Nephron (organoid): ENCODE data around the gene CD14.

Source experiments
- H3K27ac Mint-ChIP-seq, 3 experiments: 2 replicates each; pipeline ENCODE4 v1.8.0; 2020; ENCODE audit warnings: mixed read lengths in 3 of 3, mild to moderate bottlenecking in 2 of 3, moderate library complexity in 1 of 3
- H3K27me3 Mint-ChIP-seq: 2 replicates; pipeline ENCODE4 v1.8.0; 2021; ENCODE audit warnings: low read depth, mild to moderate bottlenecking, moderate library complexity, mixed read lengths
- H3K36me3 Mint-ChIP-seq: 2 replicates; pipeline ENCODE4 v1.8.0; 2020; ENCODE audit warnings: low read depth, mixed read lengths
- H3K4me1 Mint-ChIP-seq: 2 replicates; pipeline ENCODE4 v1.8.0; 2020; ENCODE audit warnings: mixed read lengths
- H3K4me3 Mint-ChIP-seq, 3 experiments: 2 replicates each; pipeline ENCODE4 v1.8.0; 2020; ENCODE audit warnings: mild to moderate bottlenecking in 3 of 3, mixed read lengths in 3 of 3, moderate library complexity in 2 of 3
- H3K9me3 Mint-ChIP-seq: 2 replicates; pipeline ENCODE4 v1.8.0; 2020; ENCODE audit warnings: mixed read lengths
- CTCF ChIP-seq, 3 experiments: fragments of 200-600 bp; sonication (generic); IDR thresholded peaks; one replicate each; pipeline ENCODE4 v1.5.0; 2021; ENCODE audit warnings: antibody characterized with exemption in 3 of 3; ENCODE audit not compliant: unreplicated experiment in 3 of 3

Gene CD14

DNA sequence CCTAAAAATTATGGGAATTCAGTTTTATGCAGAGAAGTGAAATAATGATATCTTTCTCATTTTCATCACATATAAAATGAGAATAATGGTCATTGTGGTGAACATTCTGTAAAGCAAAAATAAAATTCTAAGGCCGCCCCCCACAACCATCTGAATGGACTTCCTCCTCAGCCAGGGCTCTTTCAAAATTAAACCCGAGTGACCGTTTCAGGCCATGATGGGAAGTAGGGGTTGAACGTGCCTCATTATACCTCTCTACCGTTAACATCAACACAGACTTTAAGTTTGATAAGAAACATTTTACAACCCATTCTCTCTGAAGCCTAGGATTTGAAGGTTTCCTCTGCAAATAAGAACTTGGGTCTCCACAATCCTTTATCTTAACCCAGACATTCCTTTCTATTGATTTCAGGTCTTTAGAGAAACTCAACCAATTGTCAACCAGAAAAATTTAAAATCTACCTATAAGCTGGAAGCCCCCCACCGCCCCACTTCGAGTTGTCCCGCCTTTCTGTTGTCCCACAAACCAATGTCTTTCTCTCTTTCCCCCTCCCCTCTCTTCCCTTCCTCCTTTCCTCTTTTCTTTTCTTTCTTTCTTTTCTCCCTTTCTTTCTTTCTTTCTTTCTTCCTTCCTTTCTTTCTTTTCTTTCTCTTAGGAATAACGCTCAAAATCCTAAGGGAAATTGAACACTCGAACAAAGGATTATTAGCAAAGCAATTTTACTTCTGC is 4.6 kb upstream of the CD14 start:
- Mint-ChIP-seq H3K27ac (no peak overlapping the region), H3K9me3 (peaks cover 2% of the 10 kb centered on the region), H3K4me1 (peaks cover 20% of the 10 kb centered on the region), H3K4me3 (peak overlapping the region in 1 of 3 experiments; percentile 23), H3K27me3 (peaks cover 3% of the 10 kb centered on the region), H3K36me3 (peaks cover 10% of the 10 kb centered on the region)
- no peak for TF ChIP-seq CTCF (IDR thresholded peaks at IDR 0.05; ENCODE audit: unreplicated experiment in 3 of 3)

DNA sequence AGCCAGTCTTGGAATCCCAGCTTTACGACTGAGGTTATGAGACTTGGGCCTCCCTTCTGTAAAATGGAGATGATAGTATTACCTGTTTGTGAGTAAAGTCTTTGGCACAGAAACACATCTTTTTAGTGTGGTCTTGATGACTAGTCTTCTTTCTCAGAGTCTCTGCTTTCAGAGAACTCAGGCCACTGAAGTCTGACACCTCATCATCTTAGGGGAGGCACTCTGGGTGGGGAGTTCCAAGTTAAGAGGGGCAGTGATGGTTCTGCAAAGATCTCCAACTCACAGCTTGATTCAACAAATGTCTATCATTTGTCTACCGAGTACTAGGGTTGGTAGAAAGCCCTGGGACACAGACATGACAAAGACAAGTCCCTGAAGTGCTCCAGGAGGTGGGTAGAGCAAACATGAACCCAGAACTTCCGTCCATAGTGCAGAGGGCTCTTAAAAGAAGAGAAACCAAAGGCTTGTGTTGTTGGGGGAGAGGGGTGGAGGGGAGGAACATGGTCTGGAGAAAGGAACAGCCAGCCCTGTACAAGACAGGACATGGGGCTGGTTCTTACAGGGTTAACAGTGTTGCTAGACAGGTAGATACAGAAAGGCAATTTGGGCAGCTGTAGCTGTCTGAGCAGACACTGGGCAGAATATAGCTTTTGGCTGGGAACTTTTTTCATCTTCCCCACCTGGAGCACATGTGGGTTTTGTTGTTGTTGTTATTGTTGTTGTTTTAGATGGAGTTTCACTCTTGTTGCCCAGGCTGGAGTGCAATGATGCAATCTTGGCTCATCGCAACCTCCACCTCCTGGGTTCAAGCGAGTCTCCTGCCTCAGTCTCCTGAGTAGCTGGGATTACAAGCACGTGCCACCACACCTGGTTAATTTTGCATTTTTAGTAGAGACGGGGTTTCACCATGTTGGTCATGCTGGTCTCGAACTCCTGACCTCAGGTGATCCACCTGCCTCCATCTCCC is 2.6 kb upstream of the CD14 start:
- Mint-ChIP-seq H3K9me3 (peaks cover 5% of the 10 kb centered on the region), H3K4me3 (no peak overlapping the region), H3K36me3 (no peaks in the 10 kb centered on the region), H3K4me1 (peaks cover 12% of the 10 kb centered on the region), H3K27me3 (peaks cover 3% of the 10 kb centered on the region), H3K27ac (no peak overlapping the region)
- TF ChIP-seq CTCF (IDR thresholded peaks at IDR 0.05; ENCODE audit: unreplicated experiment in 3 of 3), result no peak

- TF ChIP-seq CTCF (IDR thresholded peaks at IDR 0.05; ENCODE audit: unreplicated experiment in 3 of 3), result no peak
- Mint-ChIP-seq H3K4me3 (no peak overlapping the region), H3K36me3 (no peaks in the 10 kb centered on the region), H3K4me1 (peaks cover 3% of the 10 kb centered on the region), H3K27ac (no peak overlapping the region), H3K9me3 (peaks cover 8% of the 10 kb centered on the region), H3K27me3 (peaks cover 3% of the 10 kb centered on the region)
These were observed 1.1 kb upstream of the CD14 start for GRCh38 chr5:140634103-140634502.

DNA sequence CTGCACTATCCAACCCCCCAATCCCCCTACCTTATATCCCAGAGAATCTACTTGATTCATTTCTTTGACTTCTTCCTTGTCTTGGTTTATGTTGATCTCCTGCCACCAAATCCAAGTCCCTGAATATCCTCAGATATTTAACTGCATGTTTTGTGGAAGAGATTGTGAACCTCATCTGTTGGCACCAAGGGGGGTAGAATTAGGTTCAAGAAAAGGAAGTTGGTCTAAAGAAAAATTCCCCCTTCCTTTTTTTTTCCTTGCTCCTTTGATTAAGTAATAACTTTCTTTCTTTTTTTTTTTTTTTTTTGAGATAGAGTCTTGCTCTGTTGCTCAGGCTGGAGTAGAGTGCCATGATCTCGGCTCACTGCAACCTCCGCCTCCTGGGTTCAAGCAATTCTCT is 526 bp upstream of the CD14 start:
- no peaks in the 10 kb centered on the region for H3K36me3 Mint-ChIP-seq
- H3K4me3 Mint-ChIP-seq, result no peak overlapping the region
- no peak for TF ChIP-seq CTCF (IDR thresholded peaks at IDR 0.05; ENCODE audit: unreplicated experiment in 3 of 3)
- H3K4me1 Mint-ChIP-seq, result no peaks in the 10 kb centered on the region
- no peaks in the 10 kb centered on the region for H3K27me3 Mint-ChIP-seq
- peaks cover 8% of the 10 kb centered on the region for H3K9me3 Mint-ChIP-seq
- H3K27ac Mint-ChIP-seq, result no peak overlapping the region

GRCh38 chr5:140632366-140633020 is 482 bp downstream of the CD14 start:
- Mint-ChIP-seq H3K27me3 (no peaks in the 10 kb centered on the region), H3K4me1 (no peaks in the 10 kb centered on the region), H3K27ac (no peak overlapping the region), H3K4me3 (no peak overlapping the region), H3K36me3 (no peaks in the 10 kb centered on the region), H3K9me3 (peaks cover 15% of the 10 kb centered on the region)
- no peak for TF ChIP-seq CTCF (IDR thresholded peaks at IDR 0.05; ENCODE audit: unreplicated experiment in 3 of 3)
